HEK293T (cell line): ENCODE measurements around the gene C22orf31.

ENCODE experiments used
- CTCF ChIA-PET: fragments of 350-600 bp; formaldehyde crosslinking; extraction: SDS; loops from one replicate; lab custom pipeline; 2021; ENCODE audit warnings: antibody characterized with exemption, inconsistent platforms; lab: Yijun Ruan, JAX
- POLR2A ChIA-PET: fragments of 350-600 bp; formaldehyde crosslinking; extraction: SDS; loops from one replicate; lab custom pipeline; 2020; ENCODE audit warnings: antibody characterized with exemption, inconsistent platforms; lab: Yijun Ruan, JAX
- DNase-seq: peaks from one replicate; pipeline ENCODE4 v3.0.0; 2012; ENCODE audit warnings: mixed read lengths; ENCODE audit errors: extremely low spot score
- ARNT ChIP-seq: fragments of 450-650 bp; IDR thresholded peaks from 2 replicates; pipeline ENCODE4 v1.6.1; 2017; ENCODE audit warnings: mild to moderate bottlenecking
- BHLHE40 ChIP-seq: fragments of 450-650 bp; IDR thresholded peaks from 2 replicates; pipeline ENCODE4 v1.6.1; 2016; ENCODE audit warnings: mild to moderate bottlenecking, moderate library complexity, borderline replicate concordance
- CTBP1 ChIP-seq: fragments of 450-650 bp; IDR thresholded peaks from 2 replicates; pipeline ENCODE4 v1.6.1; 2016; ENCODE audit warnings: borderline replicate concordance
- ELF4 ChIP-seq: fragments of 450-650 bp; IDR thresholded peaks from 2 replicates; pipeline ENCODE4 v1.6.1; 2017; ENCODE audit warnings: antibody characterized with exemption
- FOXA1 ChIP-seq: fragments of 450-650 bp; IDR thresholded peaks from 2 replicates; pipeline ENCODE4 v1.6.1; 2016; ENCODE audit warnings: mild to moderate bottlenecking
- FOXK2 ChIP-seq: fragments of 450-650 bp; IDR thresholded peaks from 2 replicates; pipeline ENCODE4 v1.6.1; 2016; ENCODE audit warnings: mild to moderate bottlenecking
- FOXM1 ChIP-seq: fragments of 450-650 bp; IDR thresholded peaks from 2 replicates; pipeline ENCODE4 v1.6.1; 2017; ENCODE audit warnings: mild to moderate bottlenecking, borderline replicate concordance
- HDGF ChIP-seq: fragments of 450-650 bp; IDR thresholded peaks from 2 replicates; pipeline ENCODE4 v1.6.1; 2017; ENCODE audit warnings: antibody characterized with exemption, borderline replicate concordance
- L3MBTL2 ChIP-seq: fragments of 450-650 bp; conservative IDR thresholded peaks from 2 replicates; pipeline ENCODE4 v1.6.1; 2016; ENCODE audit warnings: mild to moderate bottlenecking
- LEF1 ChIP-seq: fragments of 450-650 bp; IDR thresholded peaks from 2 replicates; pipeline ENCODE4 v1.6.1; 2017; ENCODE audit warnings: mild to moderate bottlenecking, borderline replicate concordance
- NFRKB ChIP-seq: fragments of 450-650 bp; IDR thresholded peaks from 2 replicates; pipeline ENCODE4 v1.6.1; 2016; ENCODE audit warnings: mild to moderate bottlenecking, moderate library complexity
- SP1 ChIP-seq: fragments of 450-650 bp; IDR thresholded peaks from 2 replicates; pipeline ENCODE4 v1.6.1; 2017
- SUZ12 ChIP-seq: fragments of 450-650 bp; IDR thresholded peaks from 2 replicates; pipeline ENCODE4 v1.6.1; 2016; ENCODE audit warnings: mild to moderate bottlenecking
- TARDBP ChIP-seq: fragments of 450-650 bp; IDR thresholded peaks from 2 replicates; pipeline ENCODE4 v1.6.1; 2016
- ZNF384 ChIP-seq: fragments of 450-650 bp; IDR thresholded peaks from 2 replicates; pipeline ENCODE4 v1.6.1; 2016
- TF ChIP-seq, protein P1 (sequence below): fragments of 450-650 bp; IDR thresholded peaks from 2 replicates; pipeline ENCODE4 v1.6.1; 2016

The C22orf31 gene

GRCh38 chr22:29053048-29053702 is 8.5 kb downstream of the C22orf31 start:
- TF ChIP-seq FOXM1 (no peak), SP1 (no peak), ARNT (no peak), NFRKB (no peak), FOXK2 (no peak), L3MBTL2 (no peak), TARDBP (no peak), ZNF384 (no peak), ELF4 (no peak), CTBP1 (no peak), HDGF (no peak), LEF1 (no peak), FOXA1 (no peak), SUZ12 (no peak)
- TF ChIP-seq, protein P1, sequence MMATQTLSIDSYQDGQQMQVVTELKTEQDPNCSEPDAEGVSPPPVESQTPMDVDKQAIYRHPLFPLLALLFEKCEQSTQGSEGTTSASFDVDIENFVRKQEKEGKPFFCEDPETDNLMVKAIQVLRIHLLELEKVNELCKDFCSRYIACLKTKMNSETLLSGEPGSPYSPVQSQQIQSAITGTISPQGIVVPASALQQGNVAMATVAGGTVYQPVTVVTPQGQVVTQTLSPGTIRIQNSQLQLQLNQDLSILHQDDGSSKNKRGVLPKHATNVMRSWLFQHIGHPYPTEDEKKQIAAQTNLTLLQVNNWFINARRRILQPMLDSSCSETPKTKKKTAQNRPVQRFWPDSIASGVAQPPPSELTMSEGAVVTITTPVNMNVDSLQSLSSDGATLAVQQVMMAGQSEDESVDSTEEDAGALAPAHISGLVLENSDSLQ: no peak
- CTCF ChIA-PET: interaction anchor here (0.5 to 1.8 kb wide), 2 partner anchors 12 to 394 kb away, joined by 3 to 8 read pairs; no protein-coding TSS in a partner anchor
- POLR2A ChIA-PET: interaction anchor here (1.5 kb wide), 1 partner anchor 29 kb away, joined by 3 read pairs; no protein-coding TSS in a partner anchor
- DNase-seq: no peak

GRCh38 chr22:29050457-29050856 is 11.2 kb downstream of the C22orf31 start:
- POLR2A ChIA-PET: no interaction called here
- CTCF ChIA-PET: no interaction called here

DNA sequence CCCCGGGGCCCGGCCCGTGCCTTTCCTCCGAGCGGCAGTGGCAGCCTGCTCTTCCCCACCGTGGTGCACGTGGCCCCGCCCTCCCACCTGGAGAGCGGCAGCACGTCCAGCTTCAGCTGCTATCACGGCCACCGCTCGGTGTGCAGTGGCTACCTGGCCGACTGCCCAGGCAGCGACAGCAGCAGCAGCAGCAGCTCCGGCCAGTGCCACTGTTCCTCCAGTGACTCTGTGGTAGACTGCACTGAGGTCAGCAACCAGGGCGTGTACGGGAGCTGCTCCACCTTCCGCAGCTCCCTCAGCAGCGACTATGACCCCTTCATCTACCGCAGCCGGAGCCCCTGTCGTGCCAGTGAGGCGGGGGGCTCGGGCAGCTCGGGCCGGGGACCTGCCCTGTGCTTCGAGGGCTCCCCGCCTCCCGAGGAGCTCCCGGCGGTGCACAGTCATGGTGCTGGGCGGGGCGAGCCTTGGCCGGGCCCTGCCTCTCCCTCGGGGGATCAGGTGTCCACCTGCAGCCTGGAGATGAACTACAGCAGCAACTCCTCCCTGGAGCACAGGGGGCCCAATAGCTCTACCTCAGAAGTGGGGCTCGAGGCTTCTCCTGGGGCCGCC is 11.9 kb downstream of the C22orf31 start:
- ChIA-PET CTCF (interaction anchor here (1.6 kb wide), 1 partner anchor 9 kb away, joined by 4 read pairs; no protein-coding TSS in a partner anchor), POLR2A (interaction anchor here (0.7 kb wide), 1 partner anchor 19 kb away, joined by 3 read pairs; no protein-coding TSS in a partner anchor)
- TF ChIP-seq ARNT (no peak), SUZ12 (no peak), TARDBP (no peak), ZNF384 (no peak), FOXM1 (no peak)
- TF ChIP-seq, protein P1: no peak
- DNase-seq: no peak

More at GRCh38 chr22:29050457-29050856, 11.2 kb downstream of the C22orf31 start:
- TF ChIP-seq SP1: no peak
- TF ChIP-seq FOXM1: no peak
- TF ChIP-seq TARDBP: no peak
- no peak for TF ChIP-seq FOXK2
- no peak for TF ChIP-seq SUZ12
- TF ChIP-seq L3MBTL2: no peak
- TF ChIP-seq, protein P1: no peak
- TF ChIP-seq HDGF: no peak
- TF ChIP-seq CTBP1: no peak
- no peak for TF ChIP-seq LEF1
- DNase-seq: no peak

- ChIA-PET CTCF (interaction anchor here (1.6 kb wide), 1 partner anchor 8 kb away, joined by 4 read pairs; no protein-coding TSS in a partner anchor), POLR2A (interaction anchor here (0.7 kb wide), 1 partner anchor 18 kb away, joined by 3 read pairs; no protein-coding TSS in a partner anchor)
- TF ChIP-seq SUZ12: no peak
- TF ChIP-seq HDGF: no peak
- no peak for TF ChIP-seq SP1
- TF ChIP-seq, protein P1: no peak
- TF ChIP-seq FOXK2: no peak
- no peak for TF ChIP-seq L3MBTL2
- no peak for TF ChIP-seq TARDBP
- TF ChIP-seq ZNF384: no peak
- no peak for TF ChIP-seq ELF4
- TF ChIP-seq LEF1: no peak
- no peak for TF ChIP-seq ARNT
- no peak for TF ChIP-seq NFRKB
- no peak for TF ChIP-seq CTBP1
- no peak for TF ChIP-seq BHLHE40
- no peak for TF ChIP-seq FOXA1
- no peak for TF ChIP-seq FOXM1
- no peak for DNase-seq
Observed at GRCh38 chr22:29048822-29049654, 12.6 kb downstream of the C22orf31 start.
